Endothelial cell of umbilical vein (primary cell): Measurements from ENCODE around the gene ICAM3. TPM values are rescaled to one million over a fixed set of nuclear protein-coding genes. Genes with fewer than 3 reads are reported as not detected.

Experiments used
- BruUV-seq: library from RNA; stranded (reverse); fragments of 400-500 nt; replicated peaks from 2 replicates; lab custom pipeline; 2021; lab: Mats Ljungman, UMichigan
- CTCF ChIA-PET: fragments of 300-600, 350-600 bp; sonication (Branson Sonifier 250); formaldehyde crosslinking; loops from one replicate; lab custom pipeline; 2021; ENCODE audit warnings: antibody characterized with exemption, inconsistent platforms; lab: Charles Lee
- POLR2A ChIA-PET: fragments of 300-600, 350-600 bp; sonication (Branson Sonifier 250); formaldehyde crosslinking; loops from one replicate; lab custom pipeline; 2021; ENCODE audit warnings: antibody characterized with exemption, inconsistent platforms; lab: Charles Lee
- DNase-seq: peaks from one replicate; pipeline ENCODE4 v3.0.0-alpha.2; 2011; ENCODE audit warnings: low read depth, low spot score
- FAIRE-seq: peaks from 2 replicates; lab custom pipeline; 2011; peaks lifted over from hg19 to GRCh38; lab: Jason Lieb, UNC
- H2AFZ ChIP-seq: 2 replicates; pipeline ENCODE4 v1.6.0; 2012; ENCODE audit warnings: low read depth, low read length, control low read depth, inconsistent platforms
- H3K27ac ChIP-seq: 2 replicates; pipeline ENCODE4 v1.5.1; 2011; ENCODE audit warnings: low read depth, mild to moderate bottlenecking, control low read depth, low read length, moderate library complexity; ENCODE audit not compliant: insufficient read depth
- H3K27me3 ChIP-seq, 2 experiments: 2 replicates each; pipeline versions ENCODE4 v1.6.0 to v1.6.1; 2011; ENCODE audit warnings: low read length in 2 of 2, mixed read lengths in 1 of 2; ENCODE audit not compliant: control insufficient read depth in 2 of 2, insufficient read depth in 2 of 2
- H3K36me3 ChIP-seq, 2 experiments: 2 replicates in 1 of 2; 3 replicates in 1 of 2; pipeline ENCODE4 v1.5.1; 2011; ENCODE audit warnings: low read length in 2 of 2, mild to moderate bottlenecking in 1 of 2, moderate library complexity in 1 of 2; ENCODE audit not compliant: control insufficient read depth in 2 of 2, insufficient read depth in 2 of 2; ENCODE audit errors: extremely low read depth in 1 of 2
- H3K4me1 ChIP-seq: 3 replicates; pipeline ENCODE4 v1.5.1; 2011; ENCODE audit warnings: mild to moderate bottlenecking, low read length; ENCODE audit not compliant: control insufficient read depth, insufficient read depth; ENCODE audit errors: extremely low read depth
- H3K4me2 ChIP-seq: 2 replicates; pipeline ENCODE4 v1.6.1; 2011; ENCODE audit warnings: low read length, control low read depth, mixed read lengths; ENCODE audit not compliant: insufficient read depth
- H3K4me3 ChIP-seq, 3 experiments: fragments of 200-600 bp in 1 of 3; sonication (generic), shearing (Covaris generic) in 1 of 3; replicated peaks in 1 of 3; 2 replicates each; pipeline ENCODE4 v1.5.1; 2011 to 2016; ENCODE audit warnings: control low read depth in 3 of 3, low read length in 3 of 3, mild to moderate bottlenecking in 2 of 3, inconsistent platforms in 1 of 3, low read depth in 1 of 3, moderate library complexity in 1 of 3; ENCODE audit not compliant: insufficient read depth in 1 of 3
- H3K79me2 ChIP-seq: 2 replicates; pipeline ENCODE4 v1.6.0; 2012; ENCODE audit warnings: low read length, inconsistent platforms; ENCODE audit not compliant: control insufficient read depth, insufficient read depth
- H3K9ac ChIP-seq: replicated peaks from 2 replicates; pipeline ENCODE3; 2011; ENCODE audit warnings: low read length, control low read depth; ENCODE audit not compliant: insufficient read depth; ENCODE audit errors: extremely low read depth
- H3K9me1 ChIP-seq: replicated peaks from 3 replicates; pipeline ENCODE4 v1.6.0; 2011; ENCODE audit warnings: mild to moderate bottlenecking, low read length; ENCODE audit not compliant: control insufficient read depth, insufficient read depth; ENCODE audit errors: extremely low read depth
- H3K9me3 ChIP-seq: replicated peaks from 2 replicates; pipeline ENCODE4 v1.5.1; 2012; ENCODE audit warnings: low read length, inconsistent platforms; ENCODE audit not compliant: control insufficient read depth, insufficient read depth
- H4K20me1 ChIP-seq: replicated peaks from 2 replicates; pipeline ENCODE3; 2011; ENCODE audit warnings: mild to moderate bottlenecking, low read length; ENCODE audit not compliant: control insufficient read depth, insufficient read depth; ENCODE audit errors: extremely low read depth
- CTCF ChIP-seq, 2 donors: IDR thresholded peaks; 1 replicate in 1 of 2; 2 replicates in 1 of 2; pipeline ENCODE4 v1.5.1; 2011; ENCODE audit warnings: low read length in 2 of 2, mild to moderate bottlenecking in 2 of 2, moderate library complexity in 2 of 2, control low read depth in 1 of 2, inconsistent platforms in 1 of 2, low read depth in 1 of 2; ENCODE audit not compliant: insufficient read depth in 1 of 2; ENCODE audit errors: extremely low read depth in 1 of 2
- EZH2 ChIP-seq: IDR thresholded peaks from 2 replicates; pipeline ENCODE4 v1.6.1; 2012; ENCODE audit warnings: borderline replicate concordance, low read depth, mild to moderate bottlenecking, moderate library complexity, low read length, inconsistent platforms; ENCODE audit not compliant: severe bottlenecking
- FOS ChIP-seq: IDR thresholded peaks from 2 replicates; pipeline ENCODE4 v1.6.1; 2011; ENCODE audit warnings: mild to moderate bottlenecking, low read length, moderate library complexity, borderline replicate concordance; ENCODE audit not compliant: insufficient read depth
- GATA2 ChIP-seq: IDR thresholded peaks from 2 replicates; pipeline ENCODE4 v1.7.0; 2011; ENCODE audit warnings: low read depth, mild to moderate bottlenecking, moderate library complexity, mixed read lengths, low read length; ENCODE audit not compliant: insufficient read length, insufficient read depth
- JUN ChIP-seq: IDR thresholded peaks from 2 replicates; pipeline ENCODE4 v1.6.1; 2011; ENCODE audit warnings: borderline replicate concordance, low read depth; ENCODE audit not compliant: insufficient read length, insufficient read depth
- MYC ChIP-seq: IDR thresholded peaks from one replicate; pipeline ENCODE4 v1.6.1; 2011; ENCODE audit warnings: mild to moderate bottlenecking, low read depth, low read length
- POLR2A ChIP-seq: IDR thresholded peaks from 2 replicates; pipeline ENCODE4 v1.6.1; 2012; ENCODE audit warnings: low read depth, mild to moderate bottlenecking, control low read depth, low read length
- POLR2AphosphoS5 ChIP-seq: IDR thresholded peaks from 2 replicates; pipeline ENCODE4 v1.6.1; 2012; ENCODE audit warnings: low read depth, mild to moderate bottlenecking, control low read depth, low read length, moderate library complexity; ENCODE audit not compliant: insufficient read depth
- dilution Hi-C: fragments of 300-500 bp; cut with MboI; formaldehyde crosslinking; loops from one replicate; pipeline ENCODE4 v1.15.0; 2019; ENCODE audit warnings: low sequenced_read_pairs; ENCODE audit not compliant: extremely low pct_ligation_motif_present
- intact Hi-C: fragments of 100-400 bp; cut with micrococcal nuclease; formaldehyde crosslinking; loops from one replicate; pipeline ENCODE4 v1.10.0; 2022
- polyA plus RNA-seq, 4 experiments: library from polyadenylated mRNA; depleted of rRNA in 3 of 4; stranded (reverse) in 3 of 4; unstranded in 1 of 4; fragments of >200 nt; gene quantifications; 2 replicates each; pipeline versions ENCODE4 v1.2.1 to v1.2.3, GENCODE V29; 2011 to 2012; ENCODE audit warnings: missing spikeins in 1 of 4
- total RNA-seq: library from RNA; stranded (reverse); gene quantifications from 2 replicates; pipeline ENCODE4 v1.2.3, GENCODE V29; 2021
- TF ChIP-seq, protein P1 (sequence below): IDR thresholded peaks from 2 replicates; pipeline ENCODE4 v1.6.1; 2011; ENCODE audit not compliant: insufficient read depth, insufficient read length

The ICAM3 gene
- total and polyA plus RNA-seq, 2 donors (not counting 3 experiments of a cell fraction or from before 2014, with no cell fraction given): 6.7 to 11.6 TPM

- intact Hi-C loops (loop anchor here (2.0 kb wide), 1 partner anchor 16 kb away; the partner anchor contains the start of gene ICAM1), dilution Hi-C loops (no loop called here)
- peak within 1 kb of the TSS; percentile 33 for H2AFZ ChIP-seq
- H3K4me3 ChIP-seq: no peak within 1 kb of the TSS
- CTCF ChIA-PET: interaction anchor here (0.6 to 4.1 kb wide), 9 partner anchors 13 to 141 kb away, joined by 3 to 14 read pairs (median 3); partner anchors contain the start of gene ICAM1
- H3K9ac ChIP-seq: no peak within 1 kb of the TSS
- peak within 1 kb of the TSS; percentile 14 for H3K4me2 ChIP-seq
- no peak for FAIRE-seq
- no peaks in the 10 kb centered on the region for H3K79me2 ChIP-seq
- peaks cover 27% of the 10 kb centered on the region for H3K4me1 ChIP-seq
- no peaks in the 10 kb centered on the region for H4K20me1 ChIP-seq
- no peaks in the 10 kb centered on the region for H3K9me1 ChIP-seq
- DNase-seq: peak; percentile 49
- no peaks in the 10 kb centered on the region for H3K9me3 ChIP-seq
- no peak within 1 kb of the TSS for H3K27ac ChIP-seq
- no TSS peak for BruUV-seq
- peaks cover 0 to 4% of the 10 kb centered on the region in 2 experiments for H3K36me3 ChIP-seq
- no peak for TF ChIP-seq CTCF (IDR thresholded peaks at IDR 0.05; ENCODE audit: extremely low read depth in 1 of 2, insufficient read depth in 1 of 2, low read depth in 1 of 2, low read length in 2 of 2)
- TF ChIP-seq POLR2AphosphoS5: peak; percentile 32
- peak; percentile 26 for TF ChIP-seq EZH2
- TF ChIP-seq POLR2A: no peak
- no peak for TF ChIP-seq GATA2
- TF ChIP-seq FOS: no peak
- no peak for TF ChIP-seq JUN
- TF ChIP-seq, protein P1, sequence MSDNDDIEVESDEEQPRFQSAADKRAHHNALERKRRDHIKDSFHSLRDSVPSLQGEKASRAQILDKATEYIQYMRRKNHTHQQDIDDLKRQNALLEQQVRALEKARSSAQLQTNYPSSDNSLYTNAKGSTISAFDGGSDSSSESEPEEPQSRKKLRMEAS: no peak
- TF ChIP-seq MYC: no peak
- peaks cover 18 to 30% of the 10 kb centered on the region in 2 experiments for H3K27me3 ChIP-seq
- POLR2A ChIA-PET: interaction anchor here (1.9 kb wide), 1 partner anchor 17 kb away, joined by 6 read pairs; the partner anchor contains the start of gene ICAM1
Observed at GRCh38 chr19:10286803-10287737, 52.4 kb downstream of the ICAM3 start, which contains the start of gene ICAM4. Gene ICAM4, plus strand, starts transcription at chr19:10286955. Its CDS starts 58 bp downstream, at chr19:10287013.
